SK-N-SH (cell line): ENCODE data around the gene SLC6A3.

Experiments
- CTCF ChIP-seq: fragments of 200-600 bp; sonication (generic); IDR thresholded peaks from 2 replicates; pipeline ENCODE4 v1.6.1; 2017; ENCODE audit warnings: antibody characterized with exemption, mild to moderate bottlenecking, moderate library complexity
- EP300 ChIP-seq, 2 experiments: IDR thresholded peaks; 2 replicates each; pipeline versions ENCODE4 v1.4.0 to v1.6.1; 2012; ENCODE audit warnings: borderline replicate concordance in 1 of 2, low read depth in 1 of 2, low read length in 1 of 2
- TAF1 ChIP-seq: IDR thresholded peaks from 2 replicates; pipeline ENCODE4 v1.6.1; 2012; ENCODE audit warnings: low read depth, mild to moderate bottlenecking, low read length, moderate library complexity, borderline replicate concordance
- TCF12 ChIP-seq: IDR thresholded peaks from 2 replicates; pipeline ENCODE4 v1.4.0; 2012
- TF ChIP-seq, protein P1 (sequence below): fragments of 150-350 bp; IDR thresholded peaks from 2 replicates; pipeline ENCODE4 v1.6.1; 2017; ENCODE audit warnings: antibody characterized with exemption, low read length, low read depth, borderline replicate concordance
- TF ChIP-seq, protein P2 (sequence below): IDR thresholded peaks from 2 replicates; pipeline ENCODE4 v1.4.0; 2012; ENCODE audit warnings: low read depth, borderline replicate concordance

- TF ChIP-seq TAF1, result no peak
- no peak for TF ChIP-seq CTCF
- TF ChIP-seq, protein P1, sequence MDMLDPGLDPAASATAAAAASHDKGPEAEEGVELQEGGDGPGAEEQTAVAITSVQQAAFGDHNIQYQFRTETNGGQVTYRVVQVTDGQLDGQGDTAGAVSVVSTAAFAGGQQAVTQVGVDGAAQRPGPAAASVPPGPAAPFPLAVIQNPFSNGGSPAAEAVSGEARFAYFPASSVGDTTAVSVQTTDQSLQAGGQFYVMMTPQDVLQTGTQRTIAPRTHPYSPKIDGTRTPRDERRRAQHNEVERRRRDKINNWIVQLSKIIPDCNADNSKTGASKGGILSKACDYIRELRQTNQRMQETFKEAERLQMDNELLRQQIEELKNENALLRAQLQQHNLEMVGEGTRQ, result no peak
- TF ChIP-seq, protein P2, sequence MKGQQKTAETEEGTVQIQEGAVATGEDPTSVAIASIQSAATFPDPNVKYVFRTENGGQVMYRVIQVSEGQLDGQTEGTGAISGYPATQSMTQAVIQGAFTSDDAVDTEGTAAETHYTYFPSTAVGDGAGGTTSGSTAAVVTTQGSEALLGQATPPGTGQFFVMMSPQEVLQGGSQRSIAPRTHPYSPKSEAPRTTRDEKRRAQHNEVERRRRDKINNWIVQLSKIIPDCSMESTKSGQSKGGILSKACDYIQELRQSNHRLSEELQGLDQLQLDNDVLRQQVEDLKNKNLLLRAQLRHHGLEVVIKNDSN, result no peak
- no peak for TF ChIP-seq TCF12
- no peak for TF ChIP-seq EP300 (IDR thresholded peaks at IDR 0.05; ENCODE audit: borderline replicate concordance in 1 of 2, low read depth in 1 of 2, low read length in 1 of 2)
Measured at GRCh38 chr5:1346627-1347440, 98.4 kb downstream of the SLC6A3 start.
